ENCODE measurements around the gene LHX3.
A peak's percentile ranks its signal among the peaks of the same experiment; 100 is the strongest.

Gene LHX3

GRCh38 chr9:136225748-136226679 is 21.1 kb upstream of the LHX3 start:
- DNase-seq, result peak; percentile 67

DNA sequence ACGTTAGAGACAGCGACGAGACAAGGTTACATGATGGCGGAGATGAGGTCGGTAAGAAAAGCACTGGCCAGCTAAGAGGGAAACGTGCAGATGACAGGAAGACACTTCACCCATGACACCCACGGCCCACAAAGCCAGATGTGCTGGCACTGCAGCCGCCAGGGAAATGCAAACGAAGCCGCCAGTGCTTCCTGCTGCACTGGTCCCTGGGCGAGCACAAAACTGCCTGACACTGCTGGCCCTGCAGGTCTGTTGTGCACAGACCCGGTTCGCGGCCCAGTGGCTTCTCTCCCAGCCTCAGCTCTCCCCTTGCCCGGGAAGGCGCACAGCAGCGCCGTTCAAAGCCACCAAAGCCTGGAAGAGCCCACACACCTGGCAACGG is 20.4 kb upstream of the LHX3 start:
- peak; percentile 26 for DNase-seq

GRCh38 chr9:136223871-136224640 is 19.1 kb upstream of the LHX3 start:
- no peak for DNase-seq

DNA sequence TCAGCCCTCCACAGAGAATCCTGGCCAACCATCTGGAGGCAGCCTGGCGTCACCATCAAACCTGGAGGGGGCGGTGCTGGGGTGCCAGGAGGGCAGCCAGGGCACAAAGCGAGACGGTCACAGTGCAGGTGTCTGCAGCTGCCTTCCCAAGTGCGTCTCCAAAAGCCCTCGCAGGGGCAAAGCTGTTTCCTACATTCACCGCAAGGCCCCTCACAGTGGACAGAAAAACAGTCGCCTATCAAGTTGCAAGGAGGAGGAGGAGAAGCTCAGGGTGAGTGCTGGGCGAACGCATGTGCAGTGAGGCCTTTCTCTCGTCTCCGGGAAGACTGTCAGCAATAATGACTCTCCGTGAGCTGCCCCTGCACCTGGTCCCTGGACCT is 18.0 kb upstream of the LHX3 start:
- no peak for DNase-seq

GRCh38 chr9:136222166-136222905 is 17.4 kb upstream of the LHX3 start:
- DNase-seq, result no peak

- peak; percentile 45 for DNase-seq
Measured at GRCh38 chr9:136220017-136220729, 15.2 kb upstream of the LHX3 start.

DNA sequence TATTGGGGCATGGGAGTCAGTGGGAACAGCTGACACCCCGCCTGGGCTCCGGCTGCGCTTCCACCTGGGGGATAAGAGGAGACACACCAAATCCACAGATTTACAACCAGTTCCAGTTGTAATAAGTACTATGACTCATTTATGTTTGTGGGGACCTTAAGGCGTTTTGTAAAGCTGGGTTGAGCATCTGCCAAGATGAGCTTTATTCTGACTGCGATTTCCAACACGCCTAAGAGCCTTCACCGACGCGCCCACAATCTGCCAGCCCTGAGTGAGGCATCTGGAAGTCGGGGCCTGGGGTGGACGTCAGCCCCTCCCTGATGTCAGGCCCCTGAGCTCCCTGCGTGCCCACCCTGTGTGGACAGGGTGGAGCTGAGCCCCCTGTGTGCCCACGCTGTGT is 14.3 kb upstream of the LHX3 start:
- DNase-seq, result no peak

DNA sequence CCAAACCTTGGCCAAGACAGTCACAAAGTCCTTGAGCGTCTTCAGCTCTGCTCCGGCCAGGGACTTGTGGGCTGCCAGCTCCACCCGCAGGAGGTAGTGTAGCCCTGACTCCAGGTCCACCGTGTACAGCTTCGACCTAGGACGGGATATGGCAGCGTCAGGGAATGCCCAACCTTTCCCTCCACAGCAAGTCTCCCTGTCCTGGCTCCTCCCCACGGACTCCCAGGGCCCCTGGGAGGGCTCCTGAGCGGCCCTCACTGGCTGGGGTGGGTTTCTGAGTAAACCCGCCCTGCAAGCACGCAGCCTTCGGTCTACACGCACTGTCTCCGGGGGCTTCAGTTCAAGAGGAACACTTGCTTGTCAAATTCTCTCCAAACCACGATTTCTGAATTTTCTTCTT is 13.7 kb upstream of the LHX3 start:
- no peak for DNase-seq

GRCh38 chr9:136218271-136218670 is 13.3 kb upstream of the LHX3 start:
- DNase-seq, result no peak

- no peak for DNase-seq
Measured at GRCh38 chr9:136216541-136217244, 11.8 kb upstream of the LHX3 start.

GRCh38 chr9:136213733-136214132 is 8.8 kb upstream of the LHX3 start:
- DNase-seq, result no peak

DNA sequence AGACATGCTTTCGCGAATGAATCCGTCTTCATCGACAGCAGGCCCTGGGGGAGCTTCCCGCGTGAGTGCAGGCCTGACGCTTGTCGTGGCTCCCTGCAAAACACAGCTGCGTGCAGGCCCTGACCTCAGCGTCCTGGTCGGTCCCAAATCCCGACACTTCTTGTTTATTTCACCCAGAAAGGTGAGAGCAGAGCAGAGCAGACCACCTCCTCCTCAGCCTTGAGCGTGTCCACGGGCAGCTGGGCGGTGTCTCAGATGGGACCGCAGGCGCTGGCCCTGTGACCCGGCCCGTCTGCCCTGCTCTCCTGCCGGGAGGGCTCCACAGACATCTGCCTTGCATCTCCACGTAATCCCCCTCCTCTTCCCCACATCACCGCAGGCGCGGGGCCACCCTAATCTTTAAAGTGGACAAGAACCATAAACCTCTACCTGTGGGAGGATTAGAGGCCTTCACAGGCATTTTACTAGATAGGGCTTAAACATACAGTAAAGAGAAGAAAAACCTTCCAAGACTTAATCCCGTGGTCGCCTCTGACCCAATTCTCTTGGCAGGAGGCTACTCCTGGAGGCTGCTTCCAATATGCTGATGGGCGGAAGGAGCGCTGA is 7.5 kb upstream of the LHX3 start:
- no peak for DNase-seq

DNA sequence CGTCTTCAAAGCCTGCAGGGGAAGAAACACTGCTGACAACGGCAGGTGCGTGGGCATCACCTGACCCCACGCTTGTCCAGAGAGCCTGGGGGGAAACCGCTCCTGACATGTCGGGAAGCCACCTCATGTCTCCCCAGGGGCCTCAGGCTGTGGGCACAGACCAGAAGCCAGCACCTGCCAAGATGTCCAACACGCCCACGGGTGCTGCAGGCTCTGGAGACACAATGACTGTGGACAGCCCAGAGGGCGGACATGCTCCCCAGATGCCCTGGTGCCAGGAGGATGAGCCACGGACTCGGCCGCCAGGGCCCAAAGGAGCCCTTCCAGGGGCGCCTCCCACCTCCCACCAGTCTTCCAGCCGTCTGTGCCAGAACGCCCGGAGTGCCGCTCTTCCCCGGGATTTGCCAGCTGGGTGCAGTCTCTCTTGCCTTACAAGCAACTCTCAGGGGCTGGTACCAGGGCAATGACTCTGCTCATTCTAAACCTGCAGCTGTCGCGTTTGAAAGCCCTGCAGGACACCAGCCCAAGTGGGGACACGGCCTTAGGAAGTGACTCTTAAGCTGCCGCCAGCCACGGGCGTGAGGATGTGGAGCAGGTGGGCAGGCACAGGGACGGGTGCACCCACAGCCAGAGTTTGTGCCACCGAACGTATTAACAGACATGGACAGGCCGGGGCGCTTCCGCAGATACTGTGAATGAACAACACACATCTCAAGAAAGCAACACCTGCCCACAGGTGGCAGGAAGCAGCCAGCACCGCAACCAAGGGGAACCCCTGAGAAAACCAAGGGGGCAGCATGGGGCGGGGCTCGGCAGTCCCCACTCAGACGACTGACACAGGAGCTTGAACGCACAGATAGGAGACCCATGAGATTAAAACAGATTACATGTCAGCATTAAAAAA is 6.8 kb upstream of the LHX3 start:
- DNase-seq, result no peak

- DNase-seq, result no peak
Measured at GRCh38 chr9:136211006-136211405, 6.1 kb upstream of the LHX3 start.

DNA sequence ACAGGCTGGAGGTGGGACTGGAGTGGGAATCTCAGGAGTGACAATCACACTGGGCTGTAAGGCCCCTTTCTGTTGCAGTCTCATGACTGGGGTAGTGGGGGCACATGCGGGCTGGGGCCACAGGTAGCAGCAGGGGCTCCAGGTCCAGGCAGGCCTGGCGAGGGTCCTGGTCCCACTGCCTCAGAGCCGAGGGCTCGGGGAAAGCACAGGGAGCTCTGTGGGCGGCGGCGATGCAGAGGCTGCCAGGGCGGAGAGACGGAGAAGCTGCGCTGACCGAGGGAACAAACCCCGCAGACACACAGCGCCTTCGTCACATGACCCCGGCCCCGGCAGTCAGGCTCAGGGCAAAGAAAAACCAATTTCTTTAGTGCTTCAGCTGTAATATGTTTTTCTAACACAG is 5.3 kb upstream of the LHX3 start:
- DNase-seq, result no peak

DNA sequence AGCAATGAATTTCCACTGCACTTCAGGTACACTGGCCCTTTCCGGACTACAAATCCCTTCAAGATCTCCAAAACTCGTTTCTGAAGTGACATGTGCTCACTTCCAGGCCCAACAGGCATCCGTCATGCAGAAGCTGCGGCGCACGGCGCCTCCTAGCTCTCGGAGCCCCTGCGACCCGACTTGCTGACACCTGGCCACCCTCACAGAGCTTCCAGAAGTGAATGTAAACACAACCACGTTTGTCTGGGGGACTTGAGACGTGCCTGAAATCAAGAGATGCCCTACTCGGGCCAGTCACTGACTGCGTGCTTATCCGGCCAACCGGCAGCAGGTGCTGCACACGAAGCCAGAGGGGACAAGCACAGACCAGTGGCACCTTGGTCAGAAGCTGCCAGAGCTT is 4.9 kb upstream of the LHX3 start:
- no peak for DNase-seq

- DNase-seq, result no peak
Measured at GRCh38 chr9:136209232-136209631, 4.3 kb upstream of the LHX3 start.

- no peak for DNase-seq
Measured at GRCh38 chr9:136208675-136209074, 3.7 kb upstream of the LHX3 start.

DNA sequence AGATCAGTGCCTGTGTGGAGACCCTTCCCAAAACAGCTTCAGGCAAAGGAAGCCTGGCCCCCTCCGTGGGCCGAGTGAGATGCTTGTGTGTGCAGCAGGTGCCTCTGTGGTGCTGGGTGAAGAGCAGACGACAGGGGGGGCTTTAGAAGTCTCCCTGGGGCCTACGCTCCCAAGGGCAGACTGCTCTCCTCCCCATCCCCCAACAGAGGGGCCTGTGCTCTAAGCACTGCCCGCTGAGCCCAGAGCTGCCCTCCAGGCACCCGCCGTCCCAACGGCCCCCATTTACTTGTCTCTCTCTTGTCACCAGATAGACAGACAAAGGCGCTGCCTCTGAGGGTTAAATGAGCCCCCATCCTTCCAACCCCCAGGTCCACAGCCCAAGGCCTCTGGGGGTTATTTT is 2.7 kb upstream of the LHX3 start:
- DNase-seq, result no peak

- DNase-seq, result no peak
Measured at GRCh38 chr9:136206602-136207275, 1.8 kb upstream of the LHX3 start.

All from CD4-positive, alpha-beta T cell treated with Interleukin-6 for 4 hours (primary cell).